IPS-NIHi7 (cell line): ENCODE data around the gene MAD2L1.

Experiments used
- DNase-seq: peaks from one replicate; pipeline ENCODE4 v3.0.0; 2012; ENCODE audit warnings: mixed read lengths; ENCODE audit errors: extremely low spot score

The MAD2L1 gene

GRCh38 chr4:120057416-120057815 lies 9.2 kb downstream of the MAD2L1 start:
- DNase-seq: no peak

- DNase-seq: no peak
Observed at GRCh38 chr4:120056246-120056645, 10.4 kb downstream of the MAD2L1 start.

- no peak for DNase-seq
Observed at GRCh38 chr4:120055795-120056194, 10.9 kb downstream of the MAD2L1 start.

- DNase-seq: no peak
Observed at GRCh38 chr4:120055162-120055561, 11.5 kb downstream of the MAD2L1 start.

GRCh38 chr4:120053911-120054310 lies 12.7 kb downstream of the MAD2L1 start:
- no peak for DNase-seq

- no peak for DNase-seq
Observed at GRCh38 chr4:120052856-120053255, 13.8 kb downstream of the MAD2L1 start.

- DNase-seq: no peak
Observed at GRCh38 chr4:120051253-120051652, 15.4 kb downstream of the MAD2L1 start.

GRCh38 chr4:120049732-120050494 lies 16.7 kb downstream of the MAD2L1 start:
- DNase-seq: peak; percentile 68

- DNase-seq: no peak
Observed at GRCh38 chr4:120043828-120044227, 22.8 kb downstream of the MAD2L1 start.

- no peak for DNase-seq
Observed at GRCh38 chr4:120037411-120037810, 29.2 kb downstream of the MAD2L1 start.

- no peak for DNase-seq
Observed at GRCh38 chr4:120034913-120035312, 31.7 kb downstream of the MAD2L1 start.

GRCh38 chr4:120026853-120027252 lies 39.8 kb downstream of the MAD2L1 start:
- no peak for DNase-seq

GRCh38 chr4:120025516-120025915 lies 41.1 kb downstream of the MAD2L1 start:
- DNase-seq: no peak

- no peak for DNase-seq
Observed at GRCh38 chr4:120018786-120019185, 47.9 kb downstream of the MAD2L1 start.

- DNase-seq: no peak
Observed at GRCh38 chr4:120017939-120018692, 48.5 kb downstream of the MAD2L1 start.

- DNase-seq: no peak
Observed at GRCh38 chr4:120011725-120012124, 54.9 kb downstream of the MAD2L1 start.

- DNase-seq: no peak
Observed at GRCh38 chr4:120010646-120011045, 56.0 kb downstream of the MAD2L1 start.

- no peak for DNase-seq
Observed at GRCh38 chr4:120009731-120010130, 56.9 kb downstream of the MAD2L1 start.

- no peak for DNase-seq
Observed at GRCh38 chr4:120008957-120009356, 57.7 kb downstream of the MAD2L1 start.

GRCh38 chr4:120007896-120008436 lies 58.7 kb downstream of the MAD2L1 start:
- no peak for DNase-seq

GRCh38 chr4:120007191-120007871 lies 59.3 kb downstream of the MAD2L1 start:
- DNase-seq: no peak
